K562 (cell line): ENCODE measurements around the gene ZNF319. TPM values are rescaled to one million over a fixed set of nuclear protein-coding genes. Genes with fewer than 3 reads are reported as not detected.

ENCODE experiments used
- ATAC-seq: fragments of 200-7000 bp; cut with Tn5 transposase; 3 replicates; pipeline ENCODE4 v1.9.1; 2020; ENCODE audit warnings: moderate library complexity
- BruUV-seq: library from RNA; stranded (reverse); fragments of 400-500 nt; replicated peaks from 2 replicates; lab custom pipeline; 2021; lab: Mats Ljungman, UMichigan
- CTCF ChIA-PET: fragments of 300-600 bp; formaldehyde crosslinking; extraction: SDS; loops from one replicate; lab custom pipeline; 2021; ENCODE audit warnings: low intra/inter-chr PET ratio; lab: Yijun Ruan, JAX
- POLR2A ChIA-PET: fragments of 300-600, 350-650 bp; sonication (Branson Sonifier 250); formaldehyde crosslinking; extraction: SDS; loops from one replicate; lab custom pipeline; 2021; ENCODE audit warnings: antibody characterized with exemption, inconsistent platforms; lab: Yijun Ruan, JAX
- DNase-seq, 4 experiments: peaks; one replicate each; pipeline versions ENCODE4 v3.0.0 to v3.0.0-alpha.2; 2011 to 2018; ENCODE audit warnings: low spot score in 3 of 4, mixed read lengths in 3 of 4; ENCODE audit errors: extremely low read depth in 1 of 4
- FAIRE-seq: peaks from 2 replicates; lab custom pipeline; 2011; peaks lifted over from hg19 to GRCh38; lab: Jason Lieb, UNC
- H2AFZ ChIP-seq: 2 replicates; pipeline ENCODE4 v1.6.0; 2011; ENCODE audit warnings: low read depth, low read length, control low read depth, inconsistent platforms
- H3K27ac ChIP-seq: fragments of 200-600 bp; 3 replicates; pipeline ENCODE4 v1.8.0; 2011; ENCODE audit warnings: low read depth, mild to moderate bottlenecking, control low read depth, inconsistent platforms, low read length, moderate library complexity, mixed read lengths; ENCODE audit errors: extremely low read depth
- H3K27me3 ChIP-seq, 2 experiments: fragments of 300-600 bp in 1 of 2; 2 replicates in 1 of 2; 3 replicates in 1 of 2; pipeline versions ENCODE4 v1.6.0 to v1.8.0; 2011; ENCODE audit warnings: inconsistent platforms in 2 of 2, low read length in 2 of 2, mild to moderate bottlenecking in 1 of 2, mixed read lengths in 1 of 2, moderate library complexity in 1 of 2; ENCODE audit not compliant: control insufficient read depth in 2 of 2, insufficient read depth in 2 of 2
- H3K36me3 ChIP-seq: fragments of 300-600 bp; 3 replicates; pipeline ENCODE4 v1.8.0; 2011; ENCODE audit warnings: mild to moderate bottlenecking, low read length, inconsistent platforms; ENCODE audit not compliant: control insufficient read depth, insufficient read depth
- H3K4me1 ChIP-seq, 2 experiments: fragments of 200-600 bp in 1 of 2; replicated peaks in 1 of 2; 2 replicates in 1 of 2; 3 replicates in 1 of 2; pipeline versions ENCODE4 v1.5.1 to v1.8.0; 2011; ENCODE audit warnings: inconsistent platforms in 2 of 2, low read length in 2 of 2, mild to moderate bottlenecking in 1 of 2, mixed read lengths in 1 of 2, moderate library complexity in 1 of 2; ENCODE audit not compliant: control insufficient read depth in 2 of 2, insufficient read depth in 2 of 2
- H3K4me2 ChIP-seq: 2 replicates; pipeline ENCODE4 v1.6.1; 2011; ENCODE audit warnings: low read length, control low read depth, inconsistent platforms, mixed read lengths; ENCODE audit not compliant: insufficient read depth
- H3K4me3 ChIP-seq: fragments of 200-600 bp; sonication (generic), shearing (Covaris generic); 2 replicates; pipeline ENCODE4 v1.5.1; 2016; ENCODE audit warnings: control low read depth, inconsistent platforms
- H3K79me2 ChIP-seq: fragments of 200-600 bp; 3 replicates; pipeline ENCODE4 v1.8.0; 2011; ENCODE audit warnings: low read length, inconsistent platforms; ENCODE audit not compliant: control insufficient read depth, insufficient read depth
- H3K9ac ChIP-seq, 2 experiments: 2 replicates each; pipeline versions ENCODE4 v1.6.0 to v1.6.1; 2011; ENCODE audit warnings: low read depth in 2 of 2, low read length in 2 of 2, control low read depth in 1 of 2, inconsistent platforms in 1 of 2, mild to moderate bottlenecking in 1 of 2, mixed read lengths in 1 of 2; ENCODE audit not compliant: insufficient read depth in 1 of 2
- H3K9me1 ChIP-seq: one replicate; pipeline ENCODE4 v1.6.0; 2011; ENCODE audit warnings: inconsistent platforms, mild to moderate bottlenecking, low read length, moderate library complexity; ENCODE audit not compliant: control insufficient read depth, insufficient read depth
- H3K9me3 ChIP-seq: replicated peaks from 2 replicates; pipeline ENCODE4 v1.5.1; 2011; ENCODE audit warnings: low read depth, low read length, inconsistent platforms; ENCODE audit not compliant: control insufficient read depth, insufficient read depth
- H4K20me1 ChIP-seq: replicated peaks from 2 replicates; pipeline ENCODE4 v1.6.1; 2011; ENCODE audit warnings: low read length, inconsistent platforms, mixed read lengths; ENCODE audit not compliant: control insufficient read depth, insufficient read depth
- BCOR ChIP-seq: fragments of 450-650 bp; IDR thresholded peaks from 2 replicates; pipeline ENCODE4 v1.6.1; 2016
- BRD9 ChIP-seq: fragments of 450-650 bp; IDR thresholded peaks from 2 replicates; pipeline ENCODE4 v1.6.1; 2018; ENCODE audit warnings: low read depth; ENCODE audit not compliant: partially characterized antibody
- E2F3 ChIP-seq: fragments of 250-450 bp; sonication (Bioruptor Pico); IDR thresholded peaks from 2 replicates; pipeline ENCODE4 v1.4.0; 2020; ENCODE audit warnings: mild to moderate bottlenecking
- HOMEZ ChIP-seq: fragments of 250-450 bp; sonication (Bioruptor Pico); IDR thresholded peaks from 2 replicates; pipeline ENCODE4 v1.4.0; 2020; ENCODE audit warnings: mild to moderate bottlenecking, moderate library complexity
- SIN3A ChIP-seq, 2 experiments: fragments of 150-350 bp in 1 of 2; IDR thresholded peaks; 2 replicates each; pipeline ENCODE4 v1.6.1; 2011 to 2016; ENCODE audit warnings: borderline replicate concordance in 2 of 2, low read depth in 2 of 2, low read length in 2 of 2, mild to moderate bottlenecking in 2 of 2, moderate library complexity in 2 of 2; ENCODE audit not compliant: control insufficient read depth in 1 of 2
- ZFP91 ChIP-seq: sonication (generic); formaldehyde crosslinking; IDR thresholded peaks from 2 replicates; pipeline ENCODE4 v1.8.0; 2022; ENCODE audit warnings: mild to moderate bottlenecking, missing genetic modification reagents
- WGBS: fragments of 100-300 bp; shearing (Covaris generic); methylation state at CpG from one replicate; pipeline ENCODE4 v1.1.6; 2016; ENCODE audit warnings: low coverage, mixed read lengths; ENCODE audit not compliant: insufficient coverage; ENCODE audit errors: missing lambda C conversion rate; 5-methylcytosine and 5-hydroxymethylcytosine counted together
- in situ Hi-C: fragments of 300-500 bp; cut with MboI; formaldehyde crosslinking; loops from 4 replicates; pipeline ENCODE4 v1.15.0; 2018; ENCODE audit warnings: inconsistent platforms, mixed read lengths
- intact Hi-C: fragments of 100-400 bp; cut with micrococcal nuclease; formaldehyde crosslinking; loops from 2 replicates; pipeline ENCODE4 v1.14.2; 2022
- polyA plus RNA-seq, 8 experiments: library from polyadenylated mRNA; depleted of rRNA in 4 of 8; stranded (reverse) in 5 of 8; unstranded in 3 of 8; fragments of >200 nt; fragmentation: Nextera tagmentation in 2 of 8; fragmentation: Illumina TruSeq in 1 of 8; extraction: Ambion mirVana in 2 of 8; extraction: Trizol in 1 of 8; gene quantifications; 2 replicates each; pipeline versions ENCODE4 v1.2.1 to v1.2.3, GENCODE V29; 2011 to 2014; ENCODE audit warnings: inconsistent platforms in 1 of 8, missing spikeins in 1 of 8
- total RNA-seq, 7 experiments: library from RNA; depleted of rRNA in 6 of 7; stranded (reverse); fragments of >200 nt in 6 of 7; fragmentation: Illumina TruSeq in 2 of 7; extraction: Trizol in 2 of 7; gene quantifications; 2 replicates each; pipeline versions ENCODE4 v1.2.1 to v1.2.3, GENCODE V29; 2011 to 2021; ENCODE audit warnings: low replicate concordance in 1 of 7

Gene ZNF319
- total and polyA plus RNA-seq, 9 of the 15 experiments (the other 6 are each of a cell fraction or from before 2014, with no cell fraction given) = 0.20 to 5.7 (median 1.4) TPM

- 40% methylated on average over 11 of the region's 13 CpGs for WGBS
- ATAC-seq (no peak), FAIRE-seq (no peak), DNase-seq (no peak)
- no peaks in the 10 kb centered on the region for H3K27me3 ChIP-seq
- H3K9me1 ChIP-seq = no peaks in the 10 kb centered on the region
- in situ Hi-C loops (no loop called here), intact Hi-C loops (no loop called here)
- 0 out of 4 replicates have a peak overlapping the region, but pooled peaks of 1 of the 2 experiments have one; percentile 20 for H3K9ac ChIP-seq
- POLR2A ChIA-PET = interaction anchor here (1.1 kb wide), 1 partner anchor 9 kb away, joined by 3 read pairs; no protein-coding TSS in a partner anchor
- H4K20me1 ChIP-seq = no peaks in the 10 kb centered on the region
- CTCF ChIA-PET = no interaction called here
- peaks cover under 1 to 8% of the 10 kb centered on the region in 2 experiments; a peak in 4 of 5 replicates for H3K4me1 ChIP-seq
- no peaks in the 10 kb centered on the region for H3K9me3 ChIP-seq
- H3K4me3 ChIP-seq = no peak overlapping the region
- H2AFZ ChIP-seq = 0 out of 2 replicates have a peak overlapping the region, but pooled peaks have one; percentile 6
- TF ChIP-seq ZFP91 (CRISPR knock-in tag) (no peak), BCOR (peak; percentile 21; the same call in 1 of the 2 replicates), SIN3A (IDR thresholded peaks at IDR 0.05; ENCODE audit: borderline replicate concordance in 2 of 2, control insufficient read depth in 1 of 2, low read depth in 2 of 2, low read length in 2 of 2) (no peak), HOMEZ (CRISPR knock-in tag) (no peak), E2F3 (CRISPR knock-in tag) (no peak), BRD9 (no peak)
- TF ChIP-seq, all 486 proteins: peak for 1
- Histone ChIP-seq H3K36me3 (no peaks in the 10 kb centered on the region), H3K79me2 (no peaks in the 10 kb centered on the region), H3K27ac (no peak overlapping the region), H3K4me2 (no peak overlapping the region)
- no TSS peak for BruUV-seq
These were observed 30.2 kb downstream of the ZNF319 start for GRCh38 chr16:57970319-57970718.
